OCI-LY7 (cell line): Measurements from ENCODE around the gene CDH23. TPM values are rescaled to one million over a fixed set of nuclear protein-coding genes. Genes with fewer than 3 reads are reported as not detected.

ENCODE experiments used
- BruUV-seq: library from RNA; stranded (reverse); fragments of 400-500 nt; replicated peaks from 2 replicates; lab custom pipeline; 2021; lab: Mats Ljungman, UMichigan
- CTCF ChIA-PET: fragments of 300-600 bp; sonication (Branson Sonifier 250); formaldehyde crosslinking; loops from one replicate; lab custom pipeline; 2022; ENCODE audit warnings: antibody characterized with exemption; ENCODE audit not compliant: unreplicated experiment; lab: Charles Lee
- POLR2A ChIA-PET: fragments of 300-600 bp; sonication (Branson Sonifier 250); formaldehyde crosslinking; loops from one replicate; lab custom pipeline; 2022; ENCODE audit warnings: antibody characterized with exemption; lab: Charles Lee
- DNase-seq: peaks from one replicate; pipeline ENCODE4 v3.0.0-alpha.2; 2015; ENCODE audit warnings: low spot score
- H2AFZ ChIP-seq: fragments of 200-600 bp; sonication (generic), shearing (Covaris generic); 2 replicates; pipeline ENCODE4 v1.6.1; 2014; ENCODE audit warnings: mild to moderate bottlenecking, antibody characterized with exemption, low read length, moderate library complexity
- H3K27ac ChIP-seq: fragments of 200-600 bp; sonication (generic); 2 replicates; pipeline ENCODE4 v1.5.1; 2014; ENCODE audit warnings: mixed run types, low read depth, mild to moderate bottlenecking, moderate library complexity, low read length, inconsistent platforms; ENCODE audit not compliant: poor library complexity, severe bottlenecking
- H3K36me3 ChIP-seq: fragments of 200-600 bp; sonication (generic); 2 replicates; pipeline ENCODE4 v1.6.1; 2014; ENCODE audit warnings: mild to moderate bottlenecking, antibody characterized with exemption, low read length, moderate library complexity, mixed read lengths; ENCODE audit not compliant: insufficient read depth
- H3K4me1 ChIP-seq: fragments of 200-600 bp; sonication (generic); 2 replicates; pipeline ENCODE4 v1.5.1; 2014; ENCODE audit warnings: mild to moderate bottlenecking, low read length; ENCODE audit not compliant: insufficient read depth, poor library complexity, severe bottlenecking
- H3K4me2 ChIP-seq: fragments of 200-600 bp; sonication (generic); 2 replicates; pipeline ENCODE4 v1.6.1; 2014; ENCODE audit warnings: mild to moderate bottlenecking, low read length
- H3K4me3 ChIP-seq: fragments of 200-600 bp; sonication (generic); 2 replicates; pipeline ENCODE4 v1.5.1; 2014; ENCODE audit warnings: mild to moderate bottlenecking, low read depth, low read length; ENCODE audit not compliant: poor library complexity, severe bottlenecking
- H3K79me2 ChIP-seq: fragments of 200-600 bp; sonication (generic); 2 replicates; pipeline ENCODE4 v1.6.1; 2016; ENCODE audit warnings: low read depth, mild to moderate bottlenecking, low read length, moderate library complexity, mixed read lengths; ENCODE audit not compliant: insufficient read depth
- H3K9me2 ChIP-seq: fragments of 200-600 bp; sonication (generic); 2 replicates; pipeline ENCODE4 v1.6.1; 2016; ENCODE audit warnings: mild to moderate bottlenecking, low read length, mixed read lengths; ENCODE audit not compliant: insufficient read depth
- H3K9me3 ChIP-seq: fragments of 200-600 bp; sonication (generic); 2 replicates; pipeline ENCODE4 v1.6.1; 2014; ENCODE audit warnings: mild to moderate bottlenecking, mixed run types, low read length, mixed read lengths
- H4K20me1 ChIP-seq: fragments of 200-600 bp; sonication (generic); 2 replicates; pipeline ENCODE4 v1.6.1; 2014; ENCODE audit warnings: mild to moderate bottlenecking, antibody characterized with exemption, low read length, moderate library complexity, mixed read lengths; ENCODE audit not compliant: insufficient read depth
- EZH2phosphoT487 ChIP-seq: fragments of 200-600 bp; sonication (generic); IDR thresholded peaks from 2 replicates; pipeline ENCODE4 v1.6.1; 2018; ENCODE audit warnings: low read depth, borderline replicate concordance, mild to moderate bottlenecking, mixed run types, antibody characterized with exemption, low read length, moderate library complexity, mixed read lengths
- intact Hi-C: fragments of 100-400 bp; cut with micrococcal nuclease; formaldehyde crosslinking; loops from one replicate; pipeline ENCODE4 v1.10.0; 2022; ENCODE audit not compliant: unreplicated experiment
- total RNA-seq, 2 experiments: library from RNA; depleted of rRNA in 1 of 2; stranded (reverse); fragments of >200 nt in 1 of 2; shearing (Covaris generic) in 1 of 2; gene quantifications; 2 replicates each; pipeline ENCODE4 v1.2.3, GENCODE V29; 2014 to 2022
- TF ChIP-seq, protein P1 (sequence below): fragments of 200-600 bp; sonication (generic); conservative IDR thresholded peaks from 2 replicates; pipeline ENCODE4 v1.5.1; 2014; ENCODE audit warnings: mild to moderate bottlenecking, antibody characterized with exemption, low read length, moderate library complexity, mixed read lengths

Gene CDH23
- total RNA-seq, 2 experiments from 2014 or later: 0.92 to 9.9 TPM

DNA sequence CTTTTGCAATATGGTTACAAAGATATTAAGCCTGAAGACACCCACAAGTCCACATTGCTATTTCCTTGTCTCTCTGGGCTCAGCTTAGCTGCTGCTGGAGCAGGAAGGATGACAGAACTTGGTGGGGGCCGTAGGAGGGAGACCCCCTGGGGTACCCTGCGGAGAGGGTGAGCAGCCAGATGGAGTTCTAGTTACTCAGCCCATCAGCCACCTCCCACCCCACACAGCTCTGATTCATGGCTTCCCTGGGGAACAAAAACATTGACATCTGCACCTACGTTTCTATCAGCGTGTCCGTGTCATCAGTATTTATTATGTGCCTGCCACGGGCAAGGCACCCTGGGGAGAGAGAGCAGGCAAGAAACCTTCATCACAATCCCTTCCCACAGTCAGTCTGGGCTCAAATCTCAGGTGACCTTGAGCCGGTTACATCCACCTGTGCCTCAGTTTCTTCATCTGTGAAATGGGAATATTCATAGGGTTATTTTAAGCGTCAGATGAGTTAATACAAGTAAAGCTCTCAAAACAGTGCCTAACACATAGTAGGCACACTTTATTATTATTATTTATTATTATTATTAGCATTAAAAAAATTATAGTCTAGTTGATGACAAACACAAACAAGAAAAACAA lies 191.3 kb downstream of the CDH23 start:
- DNase-seq: no peak
- TF ChIP-seq EZH2phosphoT487: no peak
- TF ChIP-seq, protein P1, sequence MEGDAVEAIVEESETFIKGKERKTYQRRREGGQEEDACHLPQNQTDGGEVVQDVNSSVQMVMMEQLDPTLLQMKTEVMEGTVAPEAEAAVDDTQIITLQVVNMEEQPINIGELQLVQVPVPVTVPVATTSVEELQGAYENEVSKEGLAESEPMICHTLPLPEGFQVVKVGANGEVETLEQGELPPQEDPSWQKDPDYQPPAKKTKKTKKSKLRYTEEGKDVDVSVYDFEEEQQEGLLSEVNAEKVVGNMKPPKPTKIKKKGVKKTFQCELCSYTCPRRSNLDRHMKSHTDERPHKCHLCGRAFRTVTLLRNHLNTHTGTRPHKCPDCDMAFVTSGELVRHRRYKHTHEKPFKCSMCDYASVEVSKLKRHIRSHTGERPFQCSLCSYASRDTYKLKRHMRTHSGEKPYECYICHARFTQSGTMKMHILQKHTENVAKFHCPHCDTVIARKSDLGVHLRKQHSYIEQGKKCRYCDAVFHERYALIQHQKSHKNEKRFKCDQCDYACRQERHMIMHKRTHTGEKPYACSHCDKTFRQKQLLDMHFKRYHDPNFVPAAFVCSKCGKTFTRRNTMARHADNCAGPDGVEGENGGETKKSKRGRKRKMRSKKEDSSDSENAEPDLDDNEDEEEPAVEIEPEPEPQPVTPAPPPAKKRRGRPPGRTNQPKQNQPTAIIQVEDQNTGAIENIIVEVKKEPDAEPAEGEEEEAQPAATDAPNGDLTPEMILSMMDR: no peak
- H4K20me1 ChIP-seq: no peaks in the 10 kb centered on the region
- H3K79me2 ChIP-seq: no peaks in the 10 kb centered on the region
- no peak overlapping the region for H2AFZ ChIP-seq
- no peak overlapping the region for H3K4me3 ChIP-seq
- intact Hi-C loops: no loop called here
- no peak overlapping the region for H3K4me2 ChIP-seq
- ChIA-PET POLR2A (interaction anchor here (1.1 kb wide), 1 partner anchor 10 kb away, joined by 4 read pairs; no protein-coding TSS in a partner anchor), CTCF (no interaction called here)
- no peaks in the 10 kb centered on the region for H3K9me3 ChIP-seq
- H3K4me1 ChIP-seq: no peaks in the 10 kb centered on the region
- no peaks in the 10 kb centered on the region for H3K36me3 ChIP-seq
- no peaks in the 10 kb centered on the region for H3K9me2 ChIP-seq
- no peak overlapping the region for H3K27ac ChIP-seq
- no TSS peak for BruUV-seq

DNA sequence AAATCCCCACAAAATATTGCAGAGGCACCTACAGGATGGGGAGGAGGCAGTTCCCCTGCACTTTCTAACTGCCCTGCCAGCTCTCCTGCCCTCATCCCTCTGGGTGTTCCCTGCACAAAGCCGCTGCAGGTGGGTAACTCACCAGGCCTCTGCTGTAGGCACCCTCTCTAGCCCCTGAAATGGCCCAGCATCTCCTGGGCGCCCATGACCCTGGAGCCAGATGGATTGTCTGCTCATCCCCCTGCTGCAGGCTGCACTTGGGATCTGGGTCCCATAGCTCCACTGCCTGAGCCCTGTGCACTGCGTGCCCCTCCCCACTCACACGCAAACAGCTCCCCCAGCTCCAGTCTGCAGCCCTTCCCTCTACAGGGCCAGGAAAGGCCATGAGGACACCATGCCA lies 192.0 kb downstream of the CDH23 start:
- no TSS peak for BruUV-seq
- no peaks in the 10 kb centered on the region for H3K36me3 ChIP-seq
- TF ChIP-seq, protein P1: no peak
- TF ChIP-seq EZH2phosphoT487: no peak
- H3K4me1 ChIP-seq: no peaks in the 10 kb centered on the region
- no peaks in the 10 kb centered on the region for H3K9me2 ChIP-seq
- H3K9me3 ChIP-seq: no peaks in the 10 kb centered on the region
- H4K20me1 ChIP-seq: no peaks in the 10 kb centered on the region
- H3K79me2 ChIP-seq: no peaks in the 10 kb centered on the region
- no peak overlapping the region for H3K4me2 ChIP-seq
- no peak overlapping the region for H3K27ac ChIP-seq
- no peak for DNase-seq
- ChIA-PET CTCF (no interaction called here), POLR2A (no interaction called here)
- H3K4me3 ChIP-seq: no peak overlapping the region
- H2AFZ ChIP-seq: no peak overlapping the region
- intact Hi-C loops: no loop called here
